ENCODE results near the gene HOXB7.

The HOXB7 gene

GRCh38 chr17:48594538-48595277 lies 16.1 kb downstream of the HOXB7 start:
- DNase-seq (ENCODE audit: low spot score), result no peak

- peak; percentile 91 for DNase-seq (ENCODE audit: low spot score)
Observed at GRCh38 chr17:48593840-48594537, 16.8 kb downstream of the HOXB7 start.

DNA sequence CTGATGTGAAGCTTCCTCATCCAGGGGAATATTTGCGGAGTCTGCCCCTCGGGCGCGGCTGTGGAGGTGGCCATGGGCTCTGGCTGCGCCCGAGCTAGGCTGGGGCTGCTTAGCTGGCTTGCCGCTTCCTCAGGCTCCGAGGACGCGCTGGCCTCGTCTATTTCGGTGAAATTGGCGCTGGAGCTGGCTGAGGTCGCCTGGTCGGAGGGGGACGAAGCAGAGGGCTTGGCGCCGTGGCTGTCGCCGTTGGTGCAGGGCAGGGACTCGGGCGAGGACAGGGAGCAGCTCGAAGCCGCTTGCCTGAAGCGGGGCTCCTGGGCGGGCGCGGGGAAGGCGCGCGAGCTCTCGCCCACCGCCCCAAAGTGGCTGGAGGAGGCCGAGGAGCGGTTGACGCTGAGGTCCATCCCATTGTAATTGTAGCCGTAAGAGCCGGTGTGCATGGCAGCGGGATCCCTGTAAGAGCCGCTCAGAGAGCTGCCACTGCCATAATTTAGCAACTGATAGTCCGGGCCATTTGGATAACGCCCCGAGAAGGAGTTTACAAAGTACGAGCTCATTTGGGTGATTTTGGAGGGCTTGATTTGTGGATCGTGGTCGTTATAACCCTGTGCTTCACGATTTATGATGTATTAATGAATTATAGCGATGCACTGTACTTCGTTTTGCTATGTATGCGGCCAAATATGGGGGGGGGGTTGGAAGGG lies 17.5 kb downstream of the HOXB7 start, which contains the start of gene HOXB5:
HOXB5 (minus strand) TSS at position 654 of the 704 bp plus-strand sequence; CDS start at position 557, 97 bp downstream.
- no peak for DNase-seq (ENCODE audit: low spot score)

- DNase-seq (ENCODE audit: low spot score), result no peak
Observed at GRCh38 chr17:48592577-48592976, 18.2 kb downstream of the HOXB7 start.

DNA sequence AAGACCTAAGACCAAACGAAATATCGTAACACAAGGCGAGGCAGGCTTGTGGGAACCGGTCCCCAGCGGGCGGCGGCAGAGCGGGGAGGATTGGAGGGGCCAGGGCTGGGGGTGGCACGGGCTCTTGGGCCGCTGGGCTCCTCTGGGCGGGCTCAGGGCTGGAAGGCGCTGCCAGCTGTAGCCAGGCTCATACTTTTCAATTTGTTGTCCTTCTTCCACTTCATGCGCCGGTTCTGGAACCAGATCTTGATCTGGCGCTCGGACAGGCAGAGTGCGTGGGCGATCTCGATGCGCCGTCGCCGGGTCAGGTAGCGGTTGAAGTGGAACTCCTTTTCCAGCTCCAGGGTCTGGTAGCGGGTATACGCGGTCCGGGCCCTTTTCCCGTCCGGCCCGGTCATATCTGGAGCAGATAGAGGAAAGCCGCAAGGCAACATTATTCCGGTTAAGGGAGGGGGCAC lies 18.7 kb downstream of the HOXB7 start:
- DNase-seq (ENCODE audit: low spot score), result no peak

DNA sequence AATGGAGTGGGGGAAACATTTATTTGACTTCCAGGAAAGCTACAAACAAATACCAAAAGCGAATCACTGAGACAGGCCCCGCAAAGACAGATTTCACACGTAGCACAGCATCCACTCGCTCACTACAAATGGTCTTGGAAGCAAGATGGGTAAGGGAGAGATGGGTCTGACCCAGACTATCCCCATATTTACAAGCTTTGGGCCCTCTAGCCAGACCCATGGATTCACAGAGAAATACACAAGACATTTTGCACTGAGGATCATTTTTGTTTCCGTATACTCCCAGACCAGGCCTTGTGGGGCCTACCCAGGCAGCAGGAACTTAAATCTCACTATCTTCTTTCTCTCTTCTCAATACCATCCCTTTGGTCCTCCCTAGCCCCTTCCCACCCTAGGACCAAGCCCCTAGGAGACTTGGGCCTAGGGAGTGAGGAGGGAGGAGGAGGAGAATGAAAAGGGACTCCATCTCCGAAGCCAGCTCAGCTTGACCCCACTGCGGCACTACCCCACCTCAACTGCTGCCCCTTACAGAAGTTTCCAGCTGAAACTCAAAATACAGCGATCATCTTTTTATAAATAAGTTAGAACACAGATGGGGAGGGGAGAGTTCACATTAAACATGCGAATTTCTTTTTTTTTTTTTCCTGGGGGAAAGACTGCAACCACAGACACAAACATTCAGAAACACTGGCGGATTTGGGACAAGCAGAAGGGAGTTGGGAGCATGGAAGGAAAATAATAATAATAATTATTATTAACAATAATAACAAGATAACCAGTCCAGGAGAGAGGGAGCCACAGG lies 19.4 kb downstream of the HOXB7 start:
- DNase-seq (ENCODE audit: low spot score), result no peak

DNA sequence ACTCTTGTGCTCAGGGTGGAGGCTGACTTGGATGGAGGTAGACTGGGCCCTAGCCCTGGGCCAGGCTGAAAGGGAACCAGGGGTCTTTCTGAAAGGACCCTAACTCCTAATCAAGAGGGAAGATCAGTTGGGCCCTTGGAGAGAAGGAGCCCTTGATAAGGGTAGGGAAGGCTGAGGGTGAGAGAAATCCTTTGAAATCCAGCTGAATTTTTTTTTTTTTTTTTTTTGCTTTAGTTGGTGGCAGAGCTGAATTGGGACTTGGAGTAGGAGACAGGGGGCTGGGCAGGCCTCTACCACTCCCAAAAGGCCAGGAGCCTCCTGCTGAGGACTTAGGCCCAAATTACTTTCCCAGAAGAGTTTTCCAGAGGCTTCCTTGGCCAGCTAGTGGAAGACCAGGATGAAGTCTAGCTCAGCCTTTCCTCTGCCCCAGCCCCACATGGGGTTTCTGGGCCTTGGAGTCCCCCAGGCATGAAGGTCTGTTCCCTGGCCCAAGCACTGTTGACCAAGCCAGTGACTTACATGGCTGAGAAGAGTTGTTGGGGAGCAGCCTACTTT lies 20.1 kb downstream of the HOXB7 start:
- no peak for DNase-seq (ENCODE audit: low spot score)

GRCh38 chr17:48589831-48590606 lies 20.8 kb downstream of the HOXB7 start, which contains the start of gene HOXB3:
Gene HOXB3, minus strand, starts transcription at chr17:48590241. Its CDS starts 37,767 bp downstream, at chr17:48552474.
- DNase-seq (ENCODE audit: low spot score), result peak; percentile 42

GRCh38 chr17:48589060-48589830 lies 21.6 kb downstream of the HOXB7 start:
- DNase-seq (ENCODE audit: low spot score), result no peak

GRCh38 chr17:48588528-48588927 lies 22.3 kb downstream of the HOXB7 start:
- DNase-seq (ENCODE audit: low spot score), result no peak

GRCh38 chr17:48588074-48588415 lies 22.8 kb downstream of the HOXB7 start:
- no peak for DNase-seq (ENCODE audit: low spot score)

- peak; percentile 47 for DNase-seq (ENCODE audit: low spot score)
Observed at GRCh38 chr17:48587276-48588073, 23.3 kb downstream of the HOXB7 start.

DNA sequence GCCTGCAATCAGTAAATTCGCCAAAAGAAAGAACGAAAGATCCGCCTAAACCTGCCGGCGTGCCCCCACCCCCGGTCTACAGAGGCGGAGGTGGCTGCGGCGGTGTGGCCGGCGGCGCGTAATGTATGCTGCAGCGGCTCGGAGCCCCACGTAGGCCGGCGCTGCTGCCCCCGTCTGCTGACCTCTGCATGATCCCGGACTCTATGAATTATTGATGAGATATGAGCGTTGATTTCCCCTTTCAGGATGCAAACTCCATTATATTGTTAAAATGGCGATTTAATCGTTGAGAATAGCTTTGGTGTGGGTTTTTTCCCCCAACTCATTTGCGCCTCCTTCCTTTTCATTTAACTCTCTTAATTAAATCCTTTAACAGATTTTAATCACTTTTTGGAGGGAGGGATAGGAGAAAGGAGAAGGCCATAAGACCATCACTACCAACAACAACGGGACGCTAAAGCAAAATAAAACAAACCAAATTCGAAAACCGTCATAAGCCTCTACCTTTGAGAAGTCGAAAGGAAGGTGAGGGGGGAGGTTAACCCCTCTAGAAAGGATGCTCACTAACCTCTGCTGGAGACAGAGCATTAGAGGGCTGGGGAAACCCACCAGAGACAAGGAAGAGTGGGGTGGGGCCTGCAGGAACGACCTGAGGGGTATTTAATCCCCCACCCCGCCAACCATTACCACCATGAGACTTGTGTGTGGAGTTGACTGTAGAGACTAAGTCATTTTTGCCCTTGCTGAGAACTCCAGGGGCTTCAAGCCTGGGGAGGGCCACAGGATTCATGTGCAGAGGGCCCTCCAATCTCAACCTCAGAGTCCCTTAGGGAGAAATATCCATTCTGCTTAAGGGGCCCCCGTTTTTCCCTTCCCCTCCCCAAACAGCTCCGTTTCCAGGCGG lies 24.2 kb downstream of the HOXB7 start:
- no peak for DNase-seq (ENCODE audit: low spot score)

GRCh38 chr17:48584223-48584741 lies 26.5 kb downstream of the HOXB7 start:
- no peak for DNase-seq (ENCODE audit: low spot score)

DNA sequence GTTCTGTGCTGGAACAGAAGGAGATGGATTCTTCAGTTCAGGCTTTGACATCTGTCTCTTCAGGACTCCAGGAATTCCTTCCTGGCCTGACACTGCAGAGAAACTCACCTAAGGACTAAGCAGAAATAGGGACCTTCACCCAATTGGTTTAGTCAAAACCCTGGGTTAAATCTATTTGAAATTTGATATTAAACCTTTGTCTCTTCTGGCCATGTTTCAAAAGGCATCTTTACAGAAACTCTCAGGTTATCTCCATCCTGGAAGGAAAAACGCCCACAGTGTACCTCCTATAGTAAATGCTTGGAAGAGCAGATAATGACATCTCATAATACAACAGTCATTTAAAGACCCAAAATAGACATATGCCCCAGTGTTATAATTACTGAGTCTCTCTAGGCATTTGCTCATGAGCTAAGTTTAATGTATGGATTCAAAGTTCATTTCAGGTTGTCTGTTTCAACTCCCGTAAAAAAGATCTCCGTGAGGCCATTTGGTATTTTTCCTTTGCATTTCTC lies 27.1 kb downstream of the HOXB7 start:
- DNase-seq (ENCODE audit: low spot score), result no peak

GRCh38 chr17:48582750-48583069 lies 28.1 kb downstream of the HOXB7 start:
- DNase-seq (ENCODE audit: low spot score), result no peak

DNA sequence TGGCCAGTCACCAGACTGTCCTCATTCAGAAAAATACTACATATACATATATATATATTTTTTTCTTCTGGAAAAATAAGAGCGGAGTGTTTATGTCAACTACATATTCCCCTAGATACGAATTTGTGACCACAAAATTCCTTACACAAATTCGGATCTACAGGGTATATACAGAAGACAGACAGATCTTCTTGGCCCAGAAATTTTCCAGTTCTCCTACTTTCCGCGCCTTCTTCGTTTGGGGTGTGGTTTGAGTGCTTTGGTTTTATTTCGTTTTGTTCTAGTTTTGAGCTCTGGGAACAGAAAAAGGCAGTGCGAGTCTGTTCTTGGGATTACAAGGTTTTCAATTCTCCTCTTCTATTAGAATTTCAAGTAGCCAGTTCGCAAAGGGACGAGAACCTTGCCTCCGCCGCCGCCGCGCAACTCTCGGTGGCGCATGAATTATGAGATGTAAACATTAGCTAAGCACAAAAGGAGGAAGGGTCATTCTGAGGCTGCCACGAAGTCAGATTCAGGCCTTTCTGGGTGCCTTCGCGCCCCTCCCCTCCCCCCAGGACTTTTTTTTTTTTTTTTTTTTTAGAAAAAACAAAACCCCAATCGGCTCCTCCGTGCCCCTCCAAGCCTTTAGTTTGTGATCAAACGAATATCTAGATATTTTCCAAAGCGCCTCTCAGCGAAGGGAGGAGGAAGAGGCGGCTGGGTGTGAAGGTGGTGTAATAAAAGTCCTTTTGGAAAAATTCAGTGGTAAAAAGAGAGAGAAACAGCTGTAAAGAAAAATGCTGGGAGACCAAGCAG lies 30.9 kb downstream of the HOXB7 start:
- DNase-seq (ENCODE audit: low spot score), result no peak
